ENCODE measurements around the gene APBB3.
"Not testable (repeated sequence)": the region's sequence is repeated elsewhere in the genome, so short reads cannot be mapped to it uniquely, and the experiment has no call there.

GRCh38 chr5:140579188-140579747 lies 14.9 kb upstream of the APBB3 start:
- TF ChIP-seq POLR2A (IDR thresholded peaks at IDR 0.05): not testable (repeated sequence)
- TF ChIP-seq, protein P1, sequence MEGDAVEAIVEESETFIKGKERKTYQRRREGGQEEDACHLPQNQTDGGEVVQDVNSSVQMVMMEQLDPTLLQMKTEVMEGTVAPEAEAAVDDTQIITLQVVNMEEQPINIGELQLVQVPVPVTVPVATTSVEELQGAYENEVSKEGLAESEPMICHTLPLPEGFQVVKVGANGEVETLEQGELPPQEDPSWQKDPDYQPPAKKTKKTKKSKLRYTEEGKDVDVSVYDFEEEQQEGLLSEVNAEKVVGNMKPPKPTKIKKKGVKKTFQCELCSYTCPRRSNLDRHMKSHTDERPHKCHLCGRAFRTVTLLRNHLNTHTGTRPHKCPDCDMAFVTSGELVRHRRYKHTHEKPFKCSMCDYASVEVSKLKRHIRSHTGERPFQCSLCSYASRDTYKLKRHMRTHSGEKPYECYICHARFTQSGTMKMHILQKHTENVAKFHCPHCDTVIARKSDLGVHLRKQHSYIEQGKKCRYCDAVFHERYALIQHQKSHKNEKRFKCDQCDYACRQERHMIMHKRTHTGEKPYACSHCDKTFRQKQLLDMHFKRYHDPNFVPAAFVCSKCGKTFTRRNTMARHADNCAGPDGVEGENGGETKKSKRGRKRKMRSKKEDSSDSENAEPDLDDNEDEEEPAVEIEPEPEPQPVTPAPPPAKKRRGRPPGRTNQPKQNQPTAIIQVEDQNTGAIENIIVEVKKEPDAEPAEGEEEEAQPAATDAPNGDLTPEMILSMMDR (IDR thresholded peaks at IDR 0.05): not testable (repeated sequence)
